Measurements from ENCODE around the gene C1S.
"Not testable (repeated sequence)": the region's sequence is repeated elsewhere in the genome, so short reads cannot be mapped to it uniquely, and the experiment has no call there.

C1S gene

DNA sequence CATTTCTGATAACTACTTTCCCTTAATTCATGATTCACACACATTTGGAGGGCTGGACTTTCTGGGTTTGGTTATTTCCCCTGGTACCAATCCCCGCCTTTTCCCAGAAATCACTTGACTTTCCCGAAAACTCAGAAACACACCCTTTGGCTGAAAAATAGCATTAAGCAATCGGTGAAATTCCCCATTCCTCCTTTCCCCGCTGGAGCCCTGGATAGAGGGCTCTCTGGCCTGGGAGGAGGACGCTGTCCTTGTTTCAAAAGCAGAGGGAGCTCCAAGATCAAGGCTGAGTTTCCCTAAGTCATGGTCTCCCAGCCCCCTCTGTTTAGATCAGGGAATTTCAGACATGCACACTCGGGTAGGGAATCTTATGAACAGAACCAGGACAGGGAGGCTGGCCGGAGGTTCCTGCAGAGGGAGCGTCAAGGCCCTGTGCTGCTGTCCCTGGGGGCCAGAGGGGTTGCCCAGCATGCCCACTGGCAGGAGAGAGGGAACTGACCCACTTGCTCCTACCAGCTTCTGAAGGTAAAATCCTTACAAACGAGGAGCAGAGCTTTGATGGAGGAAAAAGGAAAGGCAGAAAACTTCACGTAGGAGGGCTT lies at the start of gene C1S:
C1S (plus strand) TSS at position 366 of the 602 bp plus-strand sequence. CDS start 1,195 bp downstream, outside the sequence.
- DNase-seq: peak; percentile 62

DNA sequence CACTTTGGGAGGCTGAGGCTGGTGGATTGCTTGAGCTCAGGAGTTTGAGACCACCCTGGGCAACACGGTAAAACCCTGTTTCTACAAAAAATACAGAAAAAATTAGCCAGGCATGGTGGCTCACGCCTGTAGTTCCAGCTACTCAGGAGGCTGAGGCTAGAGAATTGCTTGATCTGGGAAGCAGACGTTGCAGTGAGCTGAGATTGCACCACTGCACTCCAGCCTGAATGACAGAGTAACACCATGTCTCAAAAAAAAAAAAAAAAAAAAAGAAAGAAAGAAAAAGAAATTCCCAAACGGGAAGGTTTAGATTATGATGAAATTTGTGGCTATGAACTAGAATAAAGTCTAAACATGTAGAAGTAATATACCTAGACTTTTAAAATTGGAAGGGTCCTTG lies 49.1 kb upstream of the C1S start:
- DNase-seq: not testable (repeated sequence)

DNA sequence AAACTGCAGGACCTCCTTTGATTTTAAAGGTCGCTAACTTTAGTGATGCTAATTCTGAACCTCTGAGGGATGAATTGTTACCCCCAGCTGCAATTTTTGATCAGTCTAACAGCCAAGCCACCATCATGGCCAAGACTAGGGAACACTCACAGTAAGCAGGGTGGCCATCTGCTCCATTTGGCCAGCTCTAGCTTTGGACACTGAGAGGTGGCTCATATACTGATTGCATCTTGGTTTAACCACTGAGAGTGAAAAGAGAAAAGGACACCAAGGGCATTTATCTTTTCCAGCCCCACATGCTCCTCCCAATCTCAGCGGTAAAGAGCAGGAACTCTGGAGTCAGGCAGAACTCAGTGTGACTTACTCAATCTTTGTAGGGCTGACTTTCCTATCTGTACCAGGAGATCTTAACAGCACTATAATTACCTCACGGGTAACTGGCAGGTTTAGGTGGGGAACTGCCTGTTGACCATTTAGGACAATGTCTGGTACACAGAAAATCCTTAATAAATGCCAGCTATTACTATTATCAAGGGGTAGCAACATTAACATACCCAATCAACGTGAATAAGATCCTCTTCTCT lies 48.4 kb upstream of the C1S start:
- DNase-seq: no peak

DNA sequence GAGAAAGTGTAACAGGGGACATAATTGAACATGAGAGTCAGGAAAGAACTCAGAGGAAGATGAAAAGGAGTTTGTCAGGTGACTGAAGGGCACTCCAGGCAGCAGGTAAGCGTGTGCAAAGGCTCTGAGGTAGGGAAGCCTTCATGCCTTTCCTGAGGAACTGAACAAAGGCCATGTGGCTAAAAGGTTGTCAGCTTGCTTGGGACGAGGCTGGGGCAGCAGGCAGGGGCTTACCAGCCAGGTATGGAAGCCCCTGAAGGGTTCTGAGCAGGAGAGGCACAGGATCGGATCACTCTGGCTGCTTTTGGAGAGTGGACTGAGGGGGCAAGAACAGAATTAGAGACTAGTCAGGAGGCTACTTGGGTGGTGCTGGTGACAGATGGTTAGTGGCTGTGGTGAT lies 47.4 kb upstream of the C1S start:
- no peak for DNase-seq

DNA sequence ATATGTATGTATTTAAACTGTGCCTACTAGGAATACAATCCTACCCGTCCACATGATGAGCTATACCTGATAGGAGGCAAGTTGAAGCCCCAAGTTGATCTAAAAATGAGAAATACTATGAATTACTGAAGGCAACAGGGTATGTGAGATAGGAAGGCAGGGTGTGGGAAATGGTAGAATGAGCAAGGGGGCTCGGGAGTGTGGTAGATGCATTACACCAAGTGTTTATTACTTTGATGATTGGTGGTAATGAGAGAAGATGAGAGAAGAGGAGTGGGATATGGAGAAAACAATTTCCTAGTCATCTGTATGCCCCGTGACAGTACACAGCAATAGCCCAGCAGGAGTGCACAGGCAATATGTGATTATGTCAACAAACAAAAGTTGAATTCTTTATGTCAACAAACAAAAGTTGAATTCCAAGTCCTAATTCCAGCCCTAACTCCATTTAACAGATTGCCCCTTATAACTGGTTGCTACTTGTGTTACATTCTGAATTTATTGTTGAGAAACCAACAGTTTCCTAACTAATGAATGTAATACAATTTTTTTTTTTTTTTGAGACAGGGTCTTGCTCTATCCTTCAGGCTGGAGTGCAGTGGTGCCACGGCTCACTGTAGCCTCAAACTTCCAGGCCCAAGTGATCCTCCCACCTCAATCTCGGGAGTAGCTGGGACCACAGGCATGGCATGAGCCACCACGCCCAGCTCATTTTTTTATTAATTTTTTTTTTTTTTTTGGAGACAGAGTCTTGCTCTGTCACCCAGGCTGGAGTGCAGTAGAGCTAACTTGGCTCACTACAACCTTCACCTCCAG lies 44.8 kb upstream of the C1S start:
- no peak for DNase-seq

DNA sequence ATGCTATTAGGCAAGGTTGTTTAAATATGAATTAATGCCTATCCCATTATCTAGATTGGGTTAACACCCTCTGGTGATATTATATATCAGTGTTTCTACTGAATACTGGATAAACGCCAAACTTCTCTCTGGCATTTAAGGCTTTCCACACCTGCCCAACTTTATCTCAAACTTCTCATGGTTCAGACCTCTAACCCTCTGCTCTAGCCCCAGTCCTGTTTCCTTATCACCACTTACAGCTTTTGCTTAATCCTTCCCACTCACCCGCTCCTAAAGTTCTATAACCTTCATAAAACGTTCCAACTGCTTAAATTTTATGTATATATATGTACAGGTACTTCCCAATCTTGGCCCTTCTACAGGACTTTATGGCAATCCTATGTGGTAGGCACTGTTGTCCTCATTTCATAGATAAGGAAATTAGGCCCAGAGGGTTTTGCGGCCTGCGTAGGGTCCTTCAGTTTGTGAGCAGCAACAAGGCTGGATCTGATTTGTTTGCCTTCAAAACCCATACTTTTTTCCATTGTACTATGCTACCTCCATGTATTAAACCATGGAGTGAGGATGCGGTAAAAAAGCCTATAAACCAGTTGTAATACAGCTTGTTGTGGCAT lies 43.5 kb upstream of the C1S start:
- no peak for DNase-seq

DNA sequence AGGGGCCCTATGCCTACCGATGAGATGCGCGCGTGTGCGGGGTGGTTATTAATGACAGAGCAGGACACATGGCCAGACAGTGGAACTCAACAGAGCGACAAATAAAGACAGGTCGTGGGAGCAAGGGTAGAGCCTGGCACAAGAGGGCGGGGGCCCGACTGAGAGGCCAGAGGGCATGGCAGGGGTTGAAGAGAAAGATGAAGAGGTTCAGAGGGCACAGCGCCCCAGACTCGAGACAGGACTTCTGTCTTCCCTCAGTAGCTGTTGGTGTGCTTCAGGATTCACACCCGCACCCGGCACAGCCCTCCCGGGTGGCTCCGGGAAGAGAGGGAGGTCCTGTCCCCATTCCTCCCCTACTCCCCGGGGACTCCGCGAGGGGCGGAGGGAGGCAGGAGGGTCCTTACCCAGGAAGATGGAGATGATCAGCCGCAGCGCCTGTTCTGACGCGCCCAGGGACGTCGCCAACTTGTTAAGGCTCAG lies 42.6 kb upstream of the C1S start:
- no peak for DNase-seq

DNA sequence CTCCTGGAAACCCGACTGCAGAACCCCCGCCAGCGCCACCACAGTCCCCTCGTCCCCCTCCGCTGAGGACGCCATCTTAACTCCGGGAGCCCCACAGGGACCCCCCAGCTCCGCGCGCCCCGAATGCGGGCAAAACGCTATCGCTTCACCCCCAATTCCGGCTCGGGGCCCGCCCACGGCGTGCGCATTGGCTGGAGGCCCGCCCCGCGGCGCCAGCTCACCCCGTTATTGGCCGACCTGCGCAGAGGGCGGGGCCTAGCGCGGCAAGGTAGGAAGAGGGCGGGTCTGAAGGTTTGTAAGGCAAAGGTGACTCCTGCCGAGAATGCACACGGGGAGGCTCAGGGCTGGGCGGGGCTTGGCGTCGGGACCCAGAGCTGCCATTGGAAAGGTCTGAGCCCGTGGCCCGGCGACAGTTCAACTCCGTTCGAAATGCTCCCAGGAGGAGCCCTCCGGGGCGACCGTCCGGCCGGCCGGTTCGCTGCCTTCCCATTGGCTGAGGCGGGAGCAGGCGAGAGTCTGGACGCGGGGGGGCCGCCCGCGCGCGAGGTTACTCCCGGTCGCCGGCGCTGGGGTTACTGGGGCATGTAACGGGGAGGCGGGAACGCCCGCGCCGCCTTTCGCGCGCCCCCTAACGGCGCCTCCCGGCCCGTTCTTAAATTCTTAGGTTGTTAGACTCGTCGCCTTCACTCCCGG lies 42.0 kb upstream of the C1S start, which contains the start of gene LPCAT3:
LPCAT3 (minus strand) TSS at position 127 of the 693 bp plus-strand sequence; CDS start at position 75, 52 bp downstream.
- DNase-seq: peak; percentile 96

DNA sequence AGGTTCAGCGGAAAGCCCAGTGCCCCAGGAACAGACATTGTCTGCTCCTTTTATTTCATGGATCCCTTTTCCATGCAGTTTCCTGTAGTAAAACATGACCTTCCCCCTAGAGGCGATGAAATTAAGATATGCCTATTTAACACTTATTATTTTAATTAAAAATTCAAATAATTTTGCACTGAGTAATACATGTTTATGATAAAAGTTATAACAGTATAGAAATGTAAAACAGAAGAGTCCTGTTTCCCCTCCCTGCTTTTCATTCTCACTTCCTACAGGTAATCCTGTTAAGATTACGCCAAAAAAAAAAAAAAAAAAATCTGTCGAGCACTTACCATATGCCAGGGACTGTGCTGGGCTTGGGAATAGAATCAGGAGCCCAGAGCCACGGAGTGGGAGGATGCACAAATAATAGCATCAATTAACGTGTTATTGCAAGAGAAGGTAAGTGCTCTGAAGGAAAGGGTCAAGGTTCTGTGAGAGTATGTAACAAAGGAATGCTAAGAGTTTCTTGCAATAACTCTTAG lies 41.4 kb upstream of the C1S start:
- no peak for DNase-seq

DNA sequence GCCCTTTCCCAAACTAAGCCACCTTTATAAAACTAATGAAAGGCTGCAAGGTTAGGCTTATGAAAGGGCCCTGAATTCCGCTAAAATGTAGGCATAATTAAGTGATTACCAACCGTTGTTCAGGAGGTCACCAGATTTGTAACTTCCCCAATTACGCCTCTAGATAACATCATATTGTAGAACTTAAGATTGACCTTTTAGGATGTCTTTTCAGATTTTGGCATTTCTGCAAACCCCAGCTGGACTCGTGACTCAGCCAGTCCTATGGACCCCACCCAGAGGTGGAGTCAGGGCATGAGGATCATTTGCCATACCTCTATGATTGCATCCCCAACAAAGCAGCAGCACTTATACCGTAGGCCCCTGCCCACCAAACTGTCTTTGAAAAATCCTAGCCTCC lies 38.6 kb upstream of the C1S start:
- DNase-seq: no peak

DNA sequence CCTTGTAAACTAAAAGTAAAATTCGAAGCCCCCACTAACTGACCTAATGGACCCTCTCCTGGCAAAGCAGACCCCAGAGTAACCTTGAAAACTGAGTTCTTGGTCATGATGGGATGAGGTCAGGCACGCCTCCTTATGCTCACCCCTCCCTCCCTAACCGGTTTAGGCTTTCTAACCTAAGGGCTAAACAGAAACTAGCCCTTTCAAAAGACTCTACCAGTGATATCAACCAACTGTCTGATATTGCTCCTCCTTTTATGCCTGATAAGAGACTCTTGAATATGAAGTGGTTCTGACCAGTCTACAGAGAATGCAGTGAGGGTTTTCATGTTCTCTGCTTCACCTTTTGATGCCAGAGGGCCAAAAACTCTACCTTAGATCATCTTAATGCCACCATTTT lies 37.4 kb upstream of the C1S start:
- DNase-seq: no peak

DNA sequence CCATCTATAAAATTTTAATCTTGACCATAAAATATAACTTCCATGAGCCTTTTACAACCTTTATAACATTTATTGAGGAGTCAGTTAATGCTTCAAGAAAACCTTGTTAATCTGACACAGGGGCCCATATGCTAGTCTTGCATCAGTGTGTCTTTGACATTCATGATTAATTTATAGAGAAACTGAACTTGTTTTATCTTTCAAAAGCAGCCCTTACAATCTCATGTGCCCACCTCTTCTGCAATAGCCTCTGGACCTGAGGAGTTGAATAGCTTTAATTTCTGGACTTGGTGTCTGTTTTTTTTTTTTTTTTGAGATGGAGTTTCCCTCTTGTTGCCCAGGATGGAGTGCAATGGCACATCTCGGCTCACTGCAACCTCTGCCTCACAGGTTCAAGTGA lies 33.7 kb upstream of the C1S start:
- DNase-seq: no peak

DNA sequence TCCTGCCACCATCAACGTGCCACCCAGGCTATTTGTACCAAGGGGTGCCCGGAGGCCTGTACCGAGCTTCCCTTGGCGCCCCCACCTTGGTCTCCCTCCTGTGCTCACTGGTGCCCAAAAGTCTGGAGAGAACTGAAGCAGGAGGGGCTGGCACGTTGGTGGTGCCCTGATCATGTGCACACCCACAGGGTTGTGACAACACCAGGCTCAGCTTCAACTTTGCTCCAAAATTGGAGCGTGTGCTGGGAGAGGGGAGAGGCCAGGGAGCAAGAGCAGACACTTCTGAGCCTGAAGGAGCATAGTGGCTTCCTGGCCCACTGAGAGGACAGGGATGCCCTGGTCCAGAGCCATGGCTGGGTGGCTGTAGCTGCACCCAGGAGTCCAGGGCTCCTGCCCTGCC lies 29.2 kb upstream of the C1S start:
- DNase-seq: no peak

DNA sequence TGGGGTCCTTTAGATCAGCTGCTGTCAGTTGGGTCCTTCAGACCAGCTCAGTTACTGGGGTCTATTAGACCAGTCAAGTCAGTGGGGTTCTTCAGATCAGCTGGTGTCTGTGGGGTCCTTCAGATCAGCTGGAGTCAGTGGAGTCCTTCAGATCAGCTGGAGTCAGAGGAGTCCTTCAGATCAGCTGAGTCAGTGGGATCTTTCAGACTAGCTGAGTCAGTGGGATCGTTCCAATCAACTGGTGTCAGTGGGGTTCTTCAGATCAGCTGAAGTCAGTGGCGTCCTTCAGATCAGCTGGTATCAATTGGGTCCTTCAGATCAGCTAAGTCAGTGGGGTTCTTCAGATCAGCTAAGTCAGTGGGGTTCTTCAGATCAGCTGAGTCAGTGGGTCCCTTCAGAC lies 27.5 kb upstream of the C1S start:
- no peak for DNase-seq

DNA sequence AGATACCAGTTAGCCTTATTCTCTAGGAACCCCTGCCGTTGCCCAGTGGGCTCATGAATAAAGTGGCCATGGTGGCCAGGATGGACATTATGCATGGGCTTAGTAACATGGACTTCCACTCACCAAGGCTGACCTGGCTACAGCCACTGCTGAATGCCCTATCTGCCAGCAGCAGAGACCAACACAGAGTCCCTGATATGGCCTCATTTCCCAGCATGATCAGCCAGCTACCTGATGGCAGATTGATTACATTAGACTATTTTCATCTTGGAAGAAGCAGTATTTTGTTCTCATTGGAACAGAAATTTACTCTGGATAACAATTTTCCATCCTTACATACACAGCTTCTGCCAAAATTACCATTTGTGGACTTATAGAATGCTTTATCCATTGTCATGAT lies 26.1 kb upstream of the C1S start:
- DNase-seq: no peak

DNA sequence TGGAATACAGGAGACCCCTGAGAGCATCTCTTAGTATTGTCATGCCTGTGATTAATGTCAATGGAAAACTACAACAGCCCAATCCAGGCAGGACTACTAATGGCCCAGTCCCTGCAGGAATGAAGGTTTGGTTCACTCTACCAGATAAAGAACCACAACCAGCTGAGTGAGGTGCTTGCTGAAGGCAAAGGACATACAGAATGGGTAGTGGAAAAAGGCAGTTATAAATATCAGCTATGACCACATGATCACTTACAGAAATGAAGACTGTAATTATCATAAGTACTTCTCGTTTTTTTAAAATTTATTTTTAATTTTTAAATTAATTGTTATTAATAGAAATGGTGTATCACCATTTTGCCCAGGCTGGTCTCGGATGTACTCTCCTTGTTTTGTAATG lies 25.1 kb upstream of the C1S start:
- no peak for DNase-seq

DNA sequence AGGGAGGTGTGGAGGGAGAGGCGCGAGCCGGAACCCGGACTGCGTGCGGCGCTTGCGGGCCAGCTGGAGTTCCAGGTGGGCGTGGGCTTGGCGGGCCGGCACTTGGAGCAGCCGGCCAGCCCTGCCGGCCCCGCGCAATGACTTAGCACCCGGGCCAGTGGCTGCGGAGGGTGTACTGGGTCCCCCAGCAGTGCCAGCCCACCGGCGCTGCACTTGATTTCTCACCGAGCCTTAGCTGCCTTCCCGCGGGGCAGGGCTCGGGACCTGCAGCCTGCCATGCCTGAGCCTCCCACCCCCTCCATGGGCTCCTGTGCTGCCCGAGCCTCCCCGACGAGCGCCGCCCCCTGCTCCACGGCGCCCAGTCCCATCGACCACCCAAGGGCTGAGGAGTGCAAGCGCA lies 23.1 kb upstream of the C1S start:
- DNase-seq: not testable (repeated sequence)

DNA sequence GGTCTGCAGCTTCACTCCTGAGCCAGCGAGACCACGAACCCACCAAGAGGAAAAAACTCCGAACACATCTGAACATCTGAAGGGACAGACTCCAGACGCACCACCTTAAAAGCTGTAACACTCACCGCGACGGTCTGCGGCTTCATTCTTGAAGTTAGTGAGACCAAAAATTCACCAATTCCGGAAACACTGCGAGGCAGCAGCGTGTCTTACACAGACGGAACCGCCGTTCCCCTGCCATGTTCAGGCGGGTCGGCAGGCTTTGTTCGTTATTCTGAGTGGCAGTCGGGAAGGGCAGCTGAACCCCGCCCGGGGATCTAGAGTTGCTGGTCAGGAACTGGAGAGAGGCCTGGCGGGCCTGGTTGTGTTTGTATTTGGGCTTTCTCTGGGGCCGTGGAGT lies 21.9 kb upstream of the C1S start:
- DNase-seq: no peak

DNA sequence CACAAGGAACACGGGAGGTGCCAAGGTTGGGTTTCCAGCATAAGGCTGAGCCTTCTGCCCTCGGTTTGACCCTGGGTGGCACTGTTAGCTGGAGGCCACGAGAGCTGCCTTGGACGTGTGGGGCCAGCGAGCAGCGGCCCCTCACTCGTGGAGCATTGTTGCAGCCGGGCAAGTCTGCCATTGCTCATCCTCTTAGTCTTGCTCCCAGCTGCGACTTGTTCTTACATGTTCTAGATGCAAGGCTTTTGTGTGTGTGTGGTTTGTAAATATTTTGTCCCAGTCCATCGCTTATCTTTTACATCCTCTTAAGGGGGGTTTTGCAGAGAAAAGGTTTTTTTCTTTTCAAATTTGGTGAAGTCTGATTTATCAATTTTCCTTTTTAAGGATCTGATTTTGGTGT lies 21.1 kb upstream of the C1S start:
- DNase-seq: no peak

DNA sequence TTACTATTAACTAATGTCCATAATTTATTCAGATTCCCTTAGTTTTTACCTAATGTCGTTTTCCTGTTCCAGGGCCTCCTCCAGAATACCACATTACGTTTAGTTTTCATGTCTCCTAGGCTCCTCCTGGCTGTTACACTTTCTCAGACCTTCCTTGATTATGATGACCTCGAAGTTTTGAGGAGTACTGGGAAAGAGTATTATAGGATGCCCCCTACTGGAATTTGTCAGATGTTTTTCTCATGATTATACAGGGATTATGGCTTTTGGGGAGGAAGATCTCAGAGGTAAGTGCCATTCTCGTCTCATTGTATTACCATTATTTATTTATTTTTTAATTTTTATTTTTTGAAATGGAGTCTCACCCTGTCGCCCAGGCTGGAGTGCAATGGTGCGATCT lies 17.7 kb upstream of the C1S start:
- DNase-seq: peak; percentile 4

DNA sequence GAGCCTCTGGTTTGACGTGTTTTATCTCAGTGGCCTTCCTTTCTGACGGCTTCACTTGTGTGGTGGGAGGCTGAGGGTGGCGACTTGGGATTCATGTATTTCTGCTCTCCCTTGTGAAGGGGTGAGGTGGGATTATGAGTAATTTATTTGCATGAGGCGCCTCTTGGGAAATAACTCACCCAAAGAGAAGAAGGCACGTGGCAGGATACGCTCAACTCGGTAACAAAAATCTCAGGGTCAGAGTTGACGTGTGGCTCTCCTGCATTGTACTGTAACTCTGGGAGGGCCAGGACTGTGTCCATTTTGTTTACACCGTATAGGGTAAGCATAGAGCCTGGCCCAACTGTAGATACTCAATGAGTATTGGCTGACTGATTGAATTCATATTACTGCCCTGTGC lies 14.6 kb upstream of the C1S start:
- no peak for DNase-seq

DNA sequence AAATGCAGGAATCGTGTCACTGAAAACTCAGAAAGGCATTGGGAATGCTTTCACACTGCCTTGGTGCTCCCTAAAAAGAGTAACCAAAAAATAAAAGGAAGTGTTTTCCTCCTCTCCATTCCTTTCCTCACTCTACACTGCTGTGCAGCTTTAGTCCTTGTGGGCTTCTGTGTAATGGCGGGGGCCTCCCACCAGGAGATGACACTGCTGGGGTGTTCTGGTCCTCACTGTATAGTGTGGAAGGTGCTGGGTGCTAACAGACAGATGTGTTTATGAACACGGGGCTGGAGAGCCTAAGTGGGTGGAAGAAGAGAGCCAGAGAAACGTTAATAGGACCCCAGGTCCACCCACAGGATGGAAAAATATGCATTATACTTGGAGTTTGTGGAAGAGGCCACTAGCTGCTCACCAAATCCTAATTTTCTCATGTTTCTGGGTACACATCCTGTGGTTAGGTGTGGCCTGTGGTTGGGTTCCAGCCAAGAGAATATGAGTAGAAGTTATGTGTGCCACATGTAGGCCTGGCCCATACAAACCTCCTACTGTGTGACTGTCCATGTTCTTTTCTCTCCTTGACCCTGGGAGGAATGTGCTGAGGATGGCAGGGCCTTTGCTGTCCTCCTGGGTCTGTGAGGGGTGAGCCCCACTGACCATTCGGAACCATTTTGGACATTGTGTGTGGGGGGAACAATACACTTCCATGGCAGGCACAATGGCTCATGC lies 14.0 kb upstream of the C1S start:
- DNase-seq: no peak

Measured in midbrain (tissue), 1 donor.